Measurements from ENCODE around the gene MKLN1.
"Not testable (repeated sequence)": the region's sequence is repeated elsewhere in the genome, so short reads cannot be mapped to it uniquely, and the experiment has no call there.

The MKLN1 gene

GRCh38 chr7:131330299-131330698 lies 2.6 kb downstream of the MKLN1 start:
- Histone ChIP-seq H3K79me2 (ENCODE audit: insufficient read depth, low read length) (peaks cover 71% of the 10 kb centered on the region), H3K9me2 (replicated peaks; ENCODE audit: insufficient read depth, low read length) (no peaks in the 10 kb centered on the region), H3K27ac (ENCODE audit: low read depth, low read length) (no peak overlapping the region), H3K9me3 (ENCODE audit: insufficient read depth, low read length) (no peaks in the 10 kb centered on the region), H3K4me2 (ENCODE audit: low read depth, low read length, poor library complexity, severe bottlenecking) (peak overlapping the region; percentile 92), H3F3A (ENCODE audit: insufficient read depth) (peaks cover 6% of the 10 kb centered on the region; the same call in 1 of the 2 replicates), H3K9ac (ENCODE audit: low read length) (no peak overlapping the region), H3K27me3 (ENCODE audit: low read length) (no peaks in the 10 kb centered on the region), H4K20me1 (ENCODE audit: low read depth, low read length) (0 out of 2 replicates have a peak, but pooled peaks cover 7% of the 10 kb centered on the region), H2AFZ (ENCODE audit: low read depth, low read length, severe bottlenecking) (no peak overlapping the region), H3K4me3 (ENCODE audit: insufficient read depth, low read length, poor library complexity, severe bottlenecking) (no peak overlapping the region), H3K36me3 (ENCODE audit: low read length) (peaks cover 7% of the 10 kb centered on the region; the same call in 1 of the 2 replicates)
- TF ChIP-seq CTCF (IDR thresholded peaks at IDR 0.05; ENCODE audit: insufficient read depth, low read length, poor library complexity, severe bottlenecking) = no peak
- no peak for TF ChIP-seq EZH2phosphoT487 (conservative IDR thresholded peaks at IDR 0.05; ENCODE audit: low read length)

GRCh38 chr7:131331806-131332205 lies 4.1 kb downstream of the MKLN1 start:
- Histone ChIP-seq H3K4me2 (ENCODE audit: low read depth, low read length, poor library complexity, severe bottlenecking) (no peak overlapping the region), H3K27ac (ENCODE audit: low read depth, low read length) (no peak overlapping the region), H3F3A (ENCODE audit: insufficient read depth) (peaks cover 6% of the 10 kb centered on the region; the same call in 1 of the 2 replicates), H3K36me3 (ENCODE audit: low read length) (peaks cover 22% of the 10 kb centered on the region), H3K27me3 (ENCODE audit: low read length) (no peaks in the 10 kb centered on the region), H3K9me3 (ENCODE audit: insufficient read depth, low read length) (peaks cover 11% of the 10 kb centered on the region; the same call in 1 of the 2 replicates), H3K9me2 (replicated peaks; ENCODE audit: insufficient read depth, low read length) (no peaks in the 10 kb centered on the region), H4K20me1 (ENCODE audit: low read depth, low read length) (0 out of 2 replicates have a peak, but pooled peaks cover 7% of the 10 kb centered on the region), H3K9ac (ENCODE audit: low read length) (no peak overlapping the region), H3K79me2 (ENCODE audit: insufficient read depth, low read length) (peaks cover 86% of the 10 kb centered on the region), H3K4me3 (ENCODE audit: insufficient read depth, low read length, poor library complexity, severe bottlenecking) (no peak overlapping the region), H2AFZ (ENCODE audit: low read depth, low read length, severe bottlenecking) (no peak overlapping the region)
- TF ChIP-seq CTCF (IDR thresholded peaks at IDR 0.05; ENCODE audit: insufficient read depth, low read length, poor library complexity, severe bottlenecking) (no peak), EZH2phosphoT487 (conservative IDR thresholded peaks at IDR 0.05; ENCODE audit: low read length) (no peak)

- peaks cover 27% of the 10 kb centered on the region for H3K36me3 ChIP-seq (ENCODE audit: low read length)
- not testable (repeated sequence) for H3F3A ChIP-seq (ENCODE audit: insufficient read depth); H3K9ac ChIP-seq (ENCODE audit: low read length); H2AFZ ChIP-seq (ENCODE audit: low read depth, low read length, severe bottlenecking); H4K20me1 ChIP-seq (ENCODE audit: low read depth, low read length); H3K4me3 ChIP-seq (ENCODE audit: insufficient read depth, low read length, poor library complexity, severe bottlenecking); H3K27ac ChIP-seq (ENCODE audit: low read depth, low read length); H3K27me3 ChIP-seq (ENCODE audit: low read length); H3K4me2 ChIP-seq (ENCODE audit: low read depth, low read length, poor library complexity, severe bottlenecking); H3K9me2 ChIP-seq (replicated peaks; ENCODE audit: insufficient read depth, low read length)
- H3K79me2 ChIP-seq (ENCODE audit: insufficient read depth, low read length) = peaks cover 91% of the 10 kb centered on the region
- H3K9me3 ChIP-seq (ENCODE audit: insufficient read depth, low read length) = peaks cover 15% of the 10 kb centered on the region; the same call in 1 of the 2 replicates
Observed at GRCh38 chr7:131332729-131333128, 5.1 kb downstream of the MKLN1 start.

GRCh38 chr7:131335639-131336381 lies 8.1 kb downstream of the MKLN1 start:
- peaks cover 92% of the 10 kb centered on the region for H3K79me2 ChIP-seq (ENCODE audit: insufficient read depth, low read length)
- H3K36me3 ChIP-seq (ENCODE audit: low read length) = peaks cover 27% of the 10 kb centered on the region
- H3K9ac ChIP-seq (ENCODE audit: low read length) = no peak overlapping the region
- peaks cover 15% of the 10 kb centered on the region; the same call in 1 of the 2 replicates for H3K9me3 ChIP-seq (ENCODE audit: insufficient read depth, low read length)
- no peak for TF ChIP-seq CTCF (IDR thresholded peaks at IDR 0.05; ENCODE audit: insufficient read depth, low read length, poor library complexity, severe bottlenecking)
- no peak for TF ChIP-seq EZH2phosphoT487 (conservative IDR thresholded peaks at IDR 0.05; ENCODE audit: low read length)
- H3F3A ChIP-seq (ENCODE audit: insufficient read depth) = no peaks in the 10 kb centered on the region; the same call in 1 of the 2 replicates
- H4K20me1 ChIP-seq (ENCODE audit: low read depth, low read length) = no peaks in the 10 kb centered on the region
- H3K4me2 ChIP-seq (ENCODE audit: low read depth, low read length, poor library complexity, severe bottlenecking) = no peak overlapping the region
- no peaks in the 10 kb centered on the region for H3K9me2 ChIP-seq (replicated peaks; ENCODE audit: insufficient read depth, low read length)
- H2AFZ ChIP-seq (ENCODE audit: low read depth, low read length, severe bottlenecking) = no peak overlapping the region
- no peak overlapping the region for H3K4me3 ChIP-seq (ENCODE audit: insufficient read depth, low read length, poor library complexity, severe bottlenecking)
- no peaks in the 10 kb centered on the region for H3K27me3 ChIP-seq (ENCODE audit: low read length)
- H3K27ac ChIP-seq (ENCODE audit: low read depth, low read length) = no peak overlapping the region

All from SU-DHL-6 (cell line).